Effector memory CD4-positive, alpha-beta T cell (primary cell): ENCODE measurements around the gene PHF21A.
"Not testable (repeated sequence)": the region's sequence is repeated elsewhere in the genome, so short reads cannot be mapped to it uniquely, and the experiment has no call there.

Experiments used
- DNase-seq, 3 donors: peaks; one replicate each; pipeline ENCODE4 v3.0.0-alpha.2; 2020
- H3K27ac ChIP-seq: 2 replicates; pipeline ENCODE4 v1.7.0; 2013; ENCODE audit warnings: mild to moderate bottlenecking, low read length, moderate library complexity; ENCODE audit not compliant: insufficient read depth, poor library complexity, severe bottlenecking
- H3K27me3 ChIP-seq: replicated peaks from 2 replicates; pipeline ENCODE4 v1.7.0; 2013; ENCODE audit warnings: mild to moderate bottlenecking, low read length; ENCODE audit not compliant: insufficient read depth, control insufficient read depth, poor library complexity, severe bottlenecking
- H3K36me3 ChIP-seq: 2 replicates; pipeline ENCODE4 v1.7.0; 2013; ENCODE audit warnings: mild to moderate bottlenecking, low read length, moderate library complexity; ENCODE audit not compliant: control insufficient read depth, insufficient read depth
- H3K4me1 ChIP-seq: 2 replicates; pipeline ENCODE4 v1.7.0; 2013; ENCODE audit warnings: low read length, mild to moderate bottlenecking; ENCODE audit not compliant: control insufficient read depth, insufficient read depth, poor library complexity, severe bottlenecking
- H3K4me3 ChIP-seq: 2 replicates; pipeline ENCODE4 v1.7.0; 2013; ENCODE audit warnings: low read length, low read depth, mild to moderate bottlenecking; ENCODE audit not compliant: insufficient read depth, poor library complexity, severe bottlenecking
- H3K9me3 ChIP-seq: 2 replicates; pipeline ENCODE4 v1.7.0; 2013; ENCODE audit warnings: mild to moderate bottlenecking, low read length, moderate library complexity; ENCODE audit not compliant: control insufficient read depth

Gene PHF21A

GRCh38 chr11:45910623-45911022 lies 210.6 kb downstream of the PHF21A start:
- Histone ChIP-seq H3K4me1 (no peaks in the 10 kb centered on the region), H3K27ac (no peak overlapping the region), H3K9me3 (no peaks in the 10 kb centered on the region), H3K4me3 (no peak overlapping the region), H3K27me3 (no peaks in the 10 kb centered on the region), H3K36me3 (peaks cover 62% of the 10 kb centered on the region)
- DNase-seq = no peak

- Histone ChIP-seq H3K36me3 (peaks cover 54% of the 10 kb centered on the region), H3K27me3 (no peaks in the 10 kb centered on the region), H3K4me3 (no peak overlapping the region), H3K4me1 (no peaks in the 10 kb centered on the region), H3K9me3 (no peaks in the 10 kb centered on the region), H3K27ac (no peak overlapping the region)
- DNase-seq = no peak
These were observed 211.4 kb downstream of the PHF21A start for GRCh38 chr11:45909594-45910475.

- DNase-seq = no peak
- H3K4me3 ChIP-seq = no peak overlapping the region
- no peak overlapping the region for H3K27ac ChIP-seq
- H3K36me3 ChIP-seq = peaks cover 35% of the 10 kb centered on the region
- H3K9me3 ChIP-seq = no peaks in the 10 kb centered on the region
- H3K27me3 ChIP-seq = no peaks in the 10 kb centered on the region
- H3K4me1 ChIP-seq = no peaks in the 10 kb centered on the region
These were observed 213.3 kb downstream of the PHF21A start for GRCh38 chr11:45907911-45908370.

- Histone ChIP-seq H3K9me3 (no peaks in the 10 kb centered on the region), H3K27ac (no peak within 1 kb of the TSS), H3K4me3 (no peak within 1 kb of the TSS), H3K27me3 (no peaks in the 10 kb centered on the region), H3K4me1 (no peaks in the 10 kb centered on the region), H3K36me3 (peaks cover 32% of the 10 kb centered on the region)
- DNase-seq = no peak
These were observed 214.2 kb downstream of the PHF21A start, which contains the start of gene FREY1 for GRCh38 chr11:45906965-45907611. Gene FREY1, minus strand, starts transcription at chr11:45907271. Its CDS starts 26 bp downstream, at chr11:45907245.

GRCh38 chr11:45906096-45906682 lies 215.1 kb downstream of the PHF21A start:
- DNase-seq = no peak
- H3K4me1 ChIP-seq = no peaks in the 10 kb centered on the region
- H3K9me3 ChIP-seq = no peaks in the 10 kb centered on the region
- no peaks in the 10 kb centered on the region for H3K27me3 ChIP-seq
- H3K4me3 ChIP-seq = no peak overlapping the region
- no peak overlapping the region for H3K27ac ChIP-seq
- H3K36me3 ChIP-seq = peaks cover 23% of the 10 kb centered on the region

GRCh38 chr11:45905576-45905975 lies 215.7 kb downstream of the PHF21A start:
- not testable (repeated sequence) for H3K9me3 ChIP-seq, DNase-seq, H3K27me3 ChIP-seq, H3K4me1 ChIP-seq, H3K27ac ChIP-seq, H3K4me3 ChIP-seq
- peaks cover 16% of the 10 kb centered on the region for H3K36me3 ChIP-seq

GRCh38 chr11:45905095-45905494 lies 216.2 kb downstream of the PHF21A start:
- Histone ChIP-seq H3K27me3 (peaks cover 6% of the 10 kb centered on the region), H3K9me3 (no peaks in the 10 kb centered on the region), H3K4me3 (no peak overlapping the region), H3K36me3 (peaks cover 12% of the 10 kb centered on the region), H3K4me1 (peaks cover 6% of the 10 kb centered on the region), H3K27ac (no peak overlapping the region)
- DNase-seq = no peak

GRCh38 chr11:45904309-45904915 lies 216.8 kb downstream of the PHF21A start:
- H3K27ac ChIP-seq = no peak overlapping the region
- no peaks in the 10 kb centered on the region for H3K9me3 ChIP-seq
- peaks cover 10% of the 10 kb centered on the region for H3K27me3 ChIP-seq
- H3K36me3 ChIP-seq = peaks cover 5% of the 10 kb centered on the region
- peaks cover 9% of the 10 kb centered on the region for H3K4me1 ChIP-seq
- H3K4me3 ChIP-seq = no peak overlapping the region
- no peak for DNase-seq

- peaks cover 19% of the 10 kb centered on the region for H3K27me3 ChIP-seq
- no peak overlapping the region for H3K4me3 ChIP-seq
- H3K9me3 ChIP-seq = no peaks in the 10 kb centered on the region
- H3K4me1 ChIP-seq = peaks cover 18% of the 10 kb centered on the region
- no peak overlapping the region for H3K27ac ChIP-seq
- H3K36me3 ChIP-seq = no peaks in the 10 kb centered on the region
- DNase-seq = no peak
These were observed 218.5 kb downstream of the PHF21A start for GRCh38 chr11:45902452-45903380.
